ENCODE measurements around the gene ARMC8.

- no peak for TF ChIP-seq CTCF (IDR thresholded peaks at IDR 0.05)
- TF ChIP-seq EZH2 (IDR thresholded peaks at IDR 0.05) = no peak
These were observed 54.6 kb downstream of the ARMC8 start for GRCh38 chr3:138241676-138242075.

Measured in neural progenitor cell (in vitro differentiated cells).